HG03135 (cell line): ENCODE data around the gene RGS6.

Experiments
- ATAC-seq: cut with Tn5 transposase; IDR thresholded peaks from one replicate; pipeline ENCODE4 v1.9.1; 2021; ENCODE audit warnings: mild to moderate bottlenecking, moderate library complexity; ENCODE audit not compliant: unreplicated experiment

RGS6 gene

DNA sequence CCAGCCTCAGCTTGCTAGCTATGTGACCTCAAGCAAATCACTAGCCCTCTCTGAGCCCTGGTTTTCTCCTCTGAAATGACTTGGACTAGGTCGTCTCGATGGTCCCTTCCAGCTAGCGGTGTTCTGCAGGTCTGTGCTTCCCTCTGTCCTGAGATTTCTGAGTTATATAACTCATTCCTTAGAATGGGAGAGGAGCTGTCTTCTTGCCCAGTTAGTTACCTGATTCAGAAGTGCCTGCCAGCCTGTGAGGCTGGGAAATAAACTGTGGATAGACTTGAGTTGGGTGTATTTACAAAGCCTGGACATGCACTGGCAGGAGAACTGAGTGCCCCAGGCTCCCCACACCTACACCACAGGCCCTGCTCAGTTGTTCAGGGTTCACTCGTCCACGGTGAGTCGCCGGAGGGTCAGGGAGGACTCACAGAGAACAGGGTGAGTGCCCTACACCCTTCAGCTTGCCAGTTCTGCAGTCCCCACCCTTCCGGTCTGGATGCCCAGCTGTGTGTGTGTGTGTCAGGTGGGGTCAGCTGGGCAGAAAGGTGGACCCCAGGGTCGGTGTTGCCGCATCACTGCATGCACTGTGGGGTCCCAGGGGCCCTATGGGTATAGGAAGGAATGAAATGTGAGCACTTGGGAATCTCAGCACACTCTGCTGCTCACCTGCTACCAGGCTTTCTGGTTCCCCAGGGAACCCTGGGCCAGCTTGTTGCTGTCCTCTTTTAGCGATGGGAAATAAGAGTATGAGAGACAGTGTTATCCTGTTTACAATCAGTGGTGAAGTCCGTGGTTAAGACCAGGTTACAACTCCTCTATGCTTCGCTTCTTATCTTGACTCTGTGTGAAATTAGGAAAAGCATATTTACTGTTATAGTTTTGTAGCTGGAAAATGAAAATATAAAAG is 613.4 kb downstream of the RGS6 start:
- no peak for ATAC-seq

DNA sequence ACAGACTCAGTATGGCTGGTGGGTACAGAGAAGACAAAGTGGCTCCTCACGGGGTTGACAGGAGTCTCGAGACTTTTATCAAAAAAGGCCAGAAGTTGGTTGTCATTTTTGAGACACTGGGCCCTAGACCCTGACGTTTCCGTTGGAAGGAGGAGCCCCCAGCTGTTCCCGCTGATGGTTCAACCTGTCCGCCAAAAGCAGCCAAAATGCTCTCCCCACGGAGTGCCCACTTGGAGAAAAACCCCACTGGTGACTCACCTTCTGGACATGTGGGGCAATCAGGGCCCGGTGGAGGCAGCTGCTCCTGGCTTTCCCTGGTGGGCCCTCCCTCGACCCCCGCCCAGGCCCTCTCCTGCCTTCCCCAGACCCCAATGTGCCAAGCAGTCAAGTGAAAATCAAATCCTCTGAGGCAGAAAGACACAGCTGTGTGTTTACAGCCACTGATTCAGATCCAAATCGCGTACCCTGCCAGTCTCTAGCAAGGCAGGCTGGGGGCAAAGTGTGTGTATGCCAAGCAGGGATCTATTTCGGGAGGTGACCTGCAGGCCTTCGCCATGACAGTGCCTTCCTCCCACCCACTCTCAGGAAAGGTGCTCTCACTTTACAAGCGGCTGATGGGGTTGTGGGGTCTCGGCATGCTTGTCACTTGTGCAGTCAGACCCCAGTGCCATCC is 614.3 kb downstream of the RGS6 start:
- ATAC-seq, result no peak

DNA sequence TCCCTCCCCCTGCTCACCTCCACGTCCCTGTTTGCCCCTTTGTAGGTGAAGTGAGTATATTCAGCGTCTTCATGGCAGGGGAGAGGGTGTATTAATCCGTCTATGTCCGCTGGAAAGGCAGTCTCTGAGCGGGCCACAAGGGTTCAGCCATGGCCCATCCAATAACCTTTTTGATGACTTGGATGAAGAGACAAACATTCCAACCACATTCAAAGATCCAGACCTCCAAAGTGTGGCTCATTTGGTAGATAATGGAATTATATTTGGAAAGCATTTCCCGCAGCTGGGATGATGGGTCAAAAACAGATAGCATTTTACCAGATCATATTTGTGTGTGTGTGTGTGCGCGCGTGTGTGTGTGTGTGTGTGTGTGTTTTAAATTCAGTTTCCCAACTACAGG is 615.8 kb downstream of the RGS6 start:
- no peak for ATAC-seq

DNA sequence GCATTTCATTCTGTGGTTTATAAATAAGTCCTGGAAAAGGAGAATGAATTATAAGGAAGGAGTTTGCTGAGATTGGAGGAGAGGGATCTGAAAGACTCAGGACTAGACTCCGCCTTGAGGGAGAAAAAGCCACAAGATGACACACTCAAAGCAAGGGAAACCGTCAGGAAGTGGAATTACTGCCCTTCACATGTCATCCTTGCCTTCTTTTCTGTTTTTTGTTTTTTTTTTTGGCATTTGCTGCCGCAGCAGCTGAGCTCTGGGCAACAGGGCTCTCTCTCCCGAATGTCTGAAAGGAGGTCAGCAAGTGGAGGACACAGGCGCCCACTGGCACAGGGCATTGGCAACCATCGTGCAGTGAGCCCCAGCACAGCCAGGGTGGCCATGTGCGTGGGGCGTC is 616.8 kb downstream of the RGS6 start:
- ATAC-seq, result no peak

DNA sequence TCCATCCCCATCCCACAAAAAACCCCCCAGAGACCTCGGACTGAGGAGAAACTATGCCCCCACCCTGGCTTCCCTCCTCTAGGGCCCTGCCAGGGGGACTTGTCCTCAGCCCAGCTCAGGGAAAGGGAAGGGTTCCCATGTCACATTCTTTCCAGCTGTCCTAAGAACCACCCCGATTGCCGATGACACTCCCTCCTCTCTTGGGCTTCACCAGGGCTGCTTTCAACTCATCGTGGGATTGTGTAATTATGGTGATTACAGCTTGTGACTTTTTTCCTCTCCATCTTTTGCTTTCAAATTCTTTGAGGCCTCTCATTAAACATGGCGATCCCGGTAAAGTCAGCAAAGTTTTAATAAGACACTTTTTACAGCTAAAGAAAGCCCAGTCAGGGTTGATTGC is 617.6 kb downstream of the RGS6 start:
- no peak for ATAC-seq

DNA sequence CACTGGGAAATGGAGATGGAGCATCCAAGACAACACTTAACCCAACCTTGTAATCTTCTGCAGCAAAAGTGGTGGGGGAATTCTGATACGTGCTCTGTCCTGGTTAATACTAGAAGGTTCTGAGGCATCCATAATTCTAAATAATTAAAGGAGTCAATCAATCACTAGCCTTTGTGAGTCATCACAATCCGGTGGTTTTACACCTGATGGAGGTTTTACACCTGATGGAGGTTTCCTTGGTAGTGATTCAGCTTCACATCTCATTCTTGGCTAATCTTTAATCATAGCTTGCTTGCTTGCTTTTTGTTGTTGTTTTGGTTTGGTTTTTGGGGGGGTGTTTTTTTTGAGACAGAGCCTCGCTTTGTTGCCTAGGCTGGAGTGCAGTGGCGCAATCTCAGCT is 618.3 kb downstream of the RGS6 start:
- ATAC-seq, result no peak

DNA sequence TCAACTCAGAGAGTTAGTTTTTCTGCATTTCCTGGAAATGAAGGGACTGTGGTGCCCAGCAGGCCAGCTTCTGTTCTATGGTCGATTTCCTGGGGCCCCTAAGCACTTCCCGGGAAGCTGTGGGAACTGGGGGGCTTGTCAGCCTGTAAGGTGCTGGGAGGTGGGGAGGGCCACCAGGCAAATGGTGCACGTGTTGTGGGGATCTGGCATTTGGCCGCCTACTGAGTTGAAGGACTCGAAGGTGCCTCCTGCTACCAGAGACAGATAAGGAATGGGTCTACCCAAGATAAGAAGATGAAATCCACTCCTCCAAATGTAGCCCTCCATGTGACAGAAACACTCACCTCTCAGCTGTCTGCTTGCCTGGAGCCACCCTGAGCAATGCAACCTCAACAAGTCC is 620.0 kb downstream of the RGS6 start:
- no peak for ATAC-seq

DNA sequence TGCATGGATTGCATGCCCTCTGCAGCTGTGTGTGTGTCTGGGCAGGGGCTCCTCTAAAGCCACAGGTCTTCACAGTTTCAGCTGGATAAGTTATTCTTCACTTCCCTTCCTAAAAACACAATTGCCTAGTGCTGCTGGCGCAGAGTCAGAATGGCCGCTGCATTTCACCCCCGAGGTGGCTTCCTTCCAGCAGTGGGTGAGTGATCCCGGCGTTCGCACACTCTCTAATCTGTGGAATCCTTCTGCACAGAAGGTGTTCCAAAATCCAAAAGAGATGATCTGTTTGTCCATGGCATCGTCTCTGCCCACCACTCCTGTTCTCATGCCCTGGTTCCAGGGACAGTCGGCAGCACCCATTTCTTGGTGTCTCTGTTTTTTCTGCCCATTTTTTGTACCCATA is 620.9 kb downstream of the RGS6 start:
- ATAC-seq, result no peak

DNA sequence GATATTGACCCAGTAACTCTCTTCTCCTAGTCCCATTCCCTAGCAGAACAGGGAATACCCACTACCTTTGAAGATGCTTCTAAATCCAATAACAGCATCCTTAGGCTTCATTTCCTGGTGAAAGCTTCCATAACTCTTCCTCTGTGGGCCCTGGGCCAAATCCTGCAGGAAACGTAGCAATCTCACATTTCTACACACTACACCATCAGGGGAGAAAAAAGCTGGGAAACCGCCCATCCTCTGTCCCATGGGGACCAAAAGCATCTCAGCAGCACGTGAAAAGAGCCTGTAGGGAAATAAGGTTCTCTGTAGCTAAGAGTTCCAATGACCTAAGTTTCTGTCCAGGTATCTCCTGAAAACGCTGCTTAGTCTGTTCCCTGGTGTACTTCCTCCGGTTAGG is 621.4 kb downstream of the RGS6 start:
- ATAC-seq, result no peak

DNA sequence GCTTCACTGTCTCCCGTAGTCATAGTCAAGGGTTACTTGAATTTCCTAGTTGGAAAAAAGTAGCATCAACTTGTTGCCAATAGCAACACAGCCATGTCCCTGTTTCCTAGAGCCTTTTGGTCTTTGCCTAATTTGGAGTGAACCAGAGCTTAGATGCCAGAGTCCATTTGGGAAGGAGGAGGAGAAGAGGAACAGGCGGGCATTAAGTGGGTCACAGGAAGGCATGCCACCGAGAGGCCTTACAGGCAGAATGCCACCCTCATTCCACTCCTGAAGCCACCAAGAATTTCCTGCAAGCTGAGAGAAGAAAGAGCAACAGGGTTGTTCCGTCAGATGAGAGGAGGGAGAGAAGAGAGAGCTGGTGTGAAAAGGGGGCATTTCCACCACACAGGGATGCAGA is 622.2 kb downstream of the RGS6 start:
- ATAC-seq, result no peak

DNA sequence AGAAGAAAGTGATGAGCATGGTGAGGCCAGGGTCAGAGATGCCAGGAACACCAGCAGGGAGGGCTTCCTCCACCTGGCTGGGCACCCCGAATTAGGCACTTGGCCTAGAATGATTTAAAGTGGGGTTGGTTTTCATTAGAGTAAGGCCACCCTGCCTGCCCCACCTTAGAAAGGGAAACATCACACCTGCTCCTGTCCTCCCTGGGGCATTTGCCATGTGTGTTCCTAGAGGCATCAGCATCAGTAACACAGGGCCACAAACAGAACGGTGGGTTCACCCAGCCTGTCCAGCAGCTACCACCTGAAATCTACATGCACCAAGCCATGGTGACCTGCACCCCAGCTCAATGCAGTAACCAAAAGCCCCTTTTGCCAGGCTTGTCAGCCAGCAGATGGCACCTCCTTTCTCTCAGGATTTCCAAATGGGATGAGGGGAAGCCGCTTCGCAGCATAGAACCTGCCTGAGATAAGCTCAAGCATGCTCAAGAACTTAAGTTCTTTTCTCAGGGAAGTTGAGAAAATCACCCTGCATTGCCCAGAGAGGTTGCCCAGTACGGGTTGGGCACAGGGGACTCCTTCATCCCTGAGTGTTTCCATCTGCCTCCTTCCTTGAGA is 622.9 kb downstream of the RGS6 start:
- no peak for ATAC-seq

DNA sequence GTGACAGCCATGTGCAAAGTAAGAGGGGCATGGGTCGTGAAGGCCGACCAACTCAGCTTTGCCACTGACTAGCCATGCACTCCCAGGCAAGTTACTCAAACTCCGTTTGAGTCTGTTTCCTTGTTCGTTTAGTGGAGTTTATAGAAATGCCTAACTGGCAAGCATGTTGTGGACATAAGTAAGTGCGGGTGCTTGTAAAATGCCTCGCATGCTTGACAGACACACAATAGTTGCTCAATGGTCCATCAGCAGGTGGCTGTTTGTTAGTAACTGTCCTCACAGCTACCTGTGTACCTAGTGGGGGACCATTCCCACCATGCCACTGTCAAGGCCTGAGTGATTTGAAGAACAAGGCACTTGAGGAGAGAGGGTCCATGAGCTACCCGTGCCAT is 623.4 kb downstream of the RGS6 start:
- no peak for ATAC-seq

DNA sequence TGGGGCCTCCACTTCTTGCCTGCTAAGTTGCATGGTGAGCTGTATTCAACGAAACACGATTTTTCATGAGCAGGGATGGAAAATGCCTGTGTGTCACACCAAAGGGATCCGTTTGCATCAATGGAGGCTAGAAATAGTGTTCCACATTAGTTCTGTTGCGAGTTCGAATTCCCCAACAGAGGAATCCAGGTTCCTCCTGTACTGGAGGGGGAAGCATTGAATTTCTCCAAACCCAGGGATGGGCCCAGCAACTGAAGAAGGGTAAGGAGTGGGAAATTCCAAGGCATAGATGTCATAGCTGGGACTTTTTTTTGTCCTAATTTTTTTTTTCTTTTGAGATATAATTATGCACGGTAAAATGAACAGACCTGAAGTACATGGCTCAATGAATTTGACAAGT is 625.4 kb downstream of the RGS6 start:
- no peak for ATAC-seq

DNA sequence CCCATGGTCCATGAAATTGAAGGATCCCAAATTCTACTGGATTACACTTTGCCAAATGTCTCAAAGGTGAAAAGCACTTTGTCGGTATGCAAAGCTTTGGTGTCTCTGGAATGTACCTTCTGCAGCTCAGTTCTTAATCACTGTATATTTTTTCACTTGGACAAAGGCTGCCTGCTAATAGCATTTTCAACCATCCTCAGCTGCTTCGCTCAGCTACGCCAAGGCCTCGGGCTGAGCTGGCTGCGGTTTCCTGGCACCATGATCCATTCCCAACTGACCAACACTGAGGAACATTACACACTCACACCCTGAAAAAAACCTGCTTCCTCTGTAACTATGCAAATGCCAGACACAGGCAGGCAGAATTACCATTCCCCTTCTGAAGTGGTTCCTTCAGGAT is 626.5 kb downstream of the RGS6 start:
- no peak for ATAC-seq

DNA sequence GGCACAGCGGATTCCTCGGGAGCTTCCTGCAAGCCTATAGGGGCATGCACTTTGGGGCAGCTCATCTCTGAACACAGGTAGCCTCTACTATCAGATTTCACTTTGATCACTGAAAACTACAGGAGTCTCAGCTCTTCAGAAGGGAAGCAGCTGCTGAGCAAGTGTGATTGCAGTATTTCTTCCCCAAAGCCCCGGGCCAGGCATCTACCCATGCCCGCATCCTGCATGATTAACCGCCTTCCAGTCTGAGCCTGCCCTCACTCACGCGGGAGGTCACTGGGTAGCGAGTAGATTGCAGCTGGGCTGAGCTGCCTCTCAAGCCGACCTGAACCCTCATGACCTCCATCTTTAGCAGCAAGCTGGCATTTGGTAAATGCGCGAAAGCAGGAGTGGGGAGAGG is 627.0 kb downstream of the RGS6 start:
- no peak for ATAC-seq

DNA sequence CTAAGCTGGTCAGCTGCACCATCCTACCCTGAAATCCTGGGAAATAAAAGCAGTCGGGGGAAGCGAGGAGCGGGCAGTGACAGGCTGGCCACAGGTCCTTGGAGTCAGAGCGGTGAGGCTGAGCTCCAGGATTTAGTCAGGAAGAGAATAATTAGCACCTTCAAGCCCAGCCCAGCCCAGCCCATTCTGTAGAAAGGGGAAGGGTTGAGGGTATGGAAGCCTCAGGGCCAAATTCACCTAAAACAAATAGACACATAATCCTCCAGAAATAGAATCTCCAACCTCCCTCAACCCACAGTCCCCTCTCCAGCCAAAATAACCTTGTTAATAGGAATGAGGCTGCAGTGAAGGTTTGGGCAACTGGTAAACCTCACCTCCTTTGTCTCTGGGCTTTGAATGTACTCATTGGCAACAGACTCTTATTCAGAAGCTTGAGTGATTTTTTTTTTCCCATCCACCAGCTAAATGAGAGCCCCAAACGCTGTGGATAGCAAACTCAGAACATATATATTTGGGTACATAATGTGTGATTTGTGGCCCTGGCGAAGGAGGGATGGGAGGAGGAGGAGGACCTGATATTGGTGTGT is 627.5 kb downstream of the RGS6 start:
- no peak for ATAC-seq

DNA sequence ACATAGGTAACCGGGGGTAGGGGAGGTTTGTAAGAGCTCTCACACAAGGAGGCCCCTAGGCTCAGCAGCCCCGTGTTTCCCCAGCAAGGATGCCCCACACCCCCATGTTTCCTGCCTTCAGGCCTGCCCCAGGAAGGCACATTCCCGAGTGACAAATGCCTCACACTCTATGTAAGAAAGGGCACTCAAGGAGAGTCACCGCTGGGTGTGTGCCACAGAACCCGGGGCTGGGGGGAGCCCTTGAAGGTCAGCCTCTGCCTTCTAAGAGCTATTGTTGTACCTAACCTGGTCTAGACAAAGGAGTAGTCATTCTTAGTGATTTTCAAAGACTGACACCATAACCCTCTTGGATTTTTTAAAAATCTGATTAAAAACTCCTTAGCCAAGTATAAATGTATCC is 628.1 kb downstream of the RGS6 start:
- no peak for ATAC-seq

DNA sequence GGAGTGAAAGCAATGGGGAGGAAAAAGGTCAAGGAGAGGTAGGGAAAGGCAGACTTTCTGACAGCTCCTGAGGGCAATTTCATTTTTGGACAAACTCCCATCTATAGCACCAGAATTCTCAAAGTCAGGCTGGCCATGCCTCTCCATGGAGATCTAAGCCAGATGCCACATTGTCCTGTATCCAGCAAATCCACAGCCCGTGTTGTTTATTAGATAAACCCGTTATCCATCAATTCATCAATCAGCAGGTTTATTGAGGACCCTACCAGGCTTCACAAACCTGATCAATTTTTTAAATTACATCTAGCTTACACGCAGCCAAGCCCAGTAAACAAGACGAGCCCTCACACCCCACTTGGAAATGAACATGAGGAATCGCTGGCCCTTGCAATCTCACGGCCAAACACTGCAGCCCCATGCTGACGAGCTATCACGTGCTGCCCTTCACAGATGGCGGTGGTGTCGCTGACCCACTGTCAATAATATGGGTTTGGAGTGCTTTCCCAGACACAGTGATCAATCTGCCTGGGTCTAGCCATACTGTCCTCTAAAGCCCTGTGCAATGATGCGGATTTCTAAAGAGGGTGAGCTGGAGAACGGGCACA is 628.8 kb downstream of the RGS6 start:
- ATAC-seq, result no peak

DNA sequence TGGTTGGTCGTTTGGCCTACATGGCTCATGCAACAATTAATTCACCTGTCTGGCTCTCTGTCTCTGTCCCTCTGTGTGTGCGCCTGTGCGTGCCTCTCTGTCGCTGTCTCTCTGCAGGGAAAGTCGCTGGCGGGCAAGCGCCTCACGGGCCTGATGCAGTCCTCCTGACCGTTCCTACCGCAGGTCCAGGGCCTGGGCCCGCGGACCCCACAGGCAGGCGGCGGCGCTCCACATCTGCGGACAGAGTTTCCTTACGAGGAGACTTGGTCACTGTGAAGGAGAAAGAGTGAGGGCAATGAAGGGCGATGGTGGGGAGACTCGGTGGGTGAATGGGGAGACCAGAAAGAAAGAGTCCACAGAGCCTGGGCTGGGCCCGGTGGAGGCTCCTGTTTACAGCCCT is 630.1 kb downstream of the RGS6 start:
- no peak for ATAC-seq

DNA sequence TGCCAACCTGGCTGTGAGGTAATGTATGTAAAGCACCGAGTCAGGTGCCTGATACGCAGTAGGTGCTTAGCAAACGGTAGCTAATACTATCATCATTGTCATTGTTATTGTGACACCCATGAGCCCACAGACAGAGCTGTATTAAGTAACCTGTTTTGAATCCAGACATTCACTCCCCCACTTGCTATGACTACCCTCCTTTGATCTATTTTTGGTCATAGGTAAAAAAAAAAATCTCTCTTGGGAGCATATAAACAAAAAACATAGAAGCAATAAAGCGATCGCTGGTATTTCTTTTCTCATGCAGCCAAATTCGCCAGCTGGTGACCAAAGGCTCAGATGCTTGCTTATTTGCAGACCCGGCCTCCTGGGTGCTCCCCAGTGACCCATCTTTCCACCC is 631.4 kb downstream of the RGS6 start:
- ATAC-seq, result no peak

DNA sequence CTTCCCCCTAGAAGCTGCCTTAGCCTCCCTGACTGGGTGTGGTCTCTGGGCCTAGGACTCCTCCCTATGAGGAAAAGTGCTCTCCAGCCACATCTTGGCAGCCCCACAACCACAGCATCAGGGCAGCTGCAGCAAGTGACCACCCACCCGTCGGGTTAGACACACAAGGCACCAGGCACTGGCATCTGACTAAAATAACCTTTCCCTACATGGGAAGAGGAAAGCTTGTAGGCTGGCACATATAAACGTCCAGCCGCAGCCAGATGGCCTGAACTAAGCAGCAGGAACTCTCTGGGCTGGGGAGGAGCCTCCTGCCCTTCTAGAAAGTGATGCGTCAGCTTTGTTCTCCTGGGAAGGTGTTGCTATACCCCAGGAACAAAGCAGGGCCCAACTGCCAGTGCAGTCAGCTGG is 632.9 kb downstream of the RGS6 start:
- ATAC-seq, result no peak
